DOHH2 (cell line): Measurements from ENCODE around the gene YWHAQ.

Source experiments
- CTCF ChIP-seq: fragments of 200-600 bp; sonication (generic); IDR thresholded peaks from one replicate; pipeline ENCODE4 v1.5.1; 2014; ENCODE audit warnings: antibody characterized with exemption, mild to moderate bottlenecking, low read depth, low read length; ENCODE audit not compliant: poor library complexity, severe bottlenecking
- EZH2phosphoT487 ChIP-seq: fragments of 200-600 bp; sonication (generic); IDR thresholded peaks from 2 replicates; pipeline ENCODE4 v1.6.1; 2017; ENCODE audit warnings: borderline replicate concordance, mild to moderate bottlenecking, antibody characterized with exemption, low read length, moderate library complexity, mixed read lengths

- no peak for TF ChIP-seq CTCF
- TF ChIP-seq EZH2phosphoT487 = no peak
Measured at GRCh38 chr2:9680082-9680481, 49.3 kb upstream of the YWHAQ start.
